ENCODE data around the gene RTN4RL2.

GRCh38 chr11:57430952-57431351 is 29.4 kb upstream of the RTN4RL2 start:
- TF ChIP-seq GATA3 (IDR thresholded peaks at IDR 0.05; ENCODE audit: low read depth, low read length) (no peak), GATA2 (IDR thresholded peaks at IDR 0.05; ENCODE audit: low read depth, low read length) (no peak)
